GM11168 (cell line): Measurements from ENCODE around the gene FREM2.

Experiments used
- in situ Hi-C: fragments of 300-500 bp; cut with MboI; formaldehyde crosslinking; loops from one replicate; pipeline ENCODE4 v1.12.0; 2022; ENCODE audit warnings: low sequenced_read_pairs; ENCODE audit not compliant: unreplicated experiment

Gene FREM2

GRCh38 chr13:38883783-38884182 lies 196.9 kb downstream of the FREM2 start:
- in situ Hi-C loops, result no loop called here

GRCh38 chr13:38888309-38888708 lies 201.4 kb downstream of the FREM2 start:
- in situ Hi-C loops, result no loop called here

GRCh38 chr13:38895075-38895474 lies 208.2 kb downstream of the FREM2 start:
- in situ Hi-C loops, result no loop called here

GRCh38 chr13:38897521-38897920 lies 210.6 kb downstream of the FREM2 start:
- in situ Hi-C loops, result no loop called here

GRCh38 chr13:38898481-38898880 lies 211.6 kb downstream of the FREM2 start:
- in situ Hi-C loops, result no loop called here

GRCh38 chr13:38899571-38899970 lies 212.7 kb downstream of the FREM2 start:
- in situ Hi-C loops, result no loop called here

- in situ Hi-C loops, result no loop called here
These were observed 213.3 kb downstream of the FREM2 start for GRCh38 chr13:38900188-38900587.

GRCh38 chr13:38902551-38902950 lies 215.7 kb downstream of the FREM2 start:
- in situ Hi-C loops, result no loop called here

GRCh38 chr13:38905081-38905480 lies 218.2 kb downstream of the FREM2 start:
- in situ Hi-C loops, result no loop called here

- in situ Hi-C loops, result no loop called here
These were observed 219.0 kb downstream of the FREM2 start for GRCh38 chr13:38905861-38906260.

GRCh38 chr13:38908574-38908973 lies 221.7 kb downstream of the FREM2 start:
- in situ Hi-C loops, result no loop called here

- in situ Hi-C loops, result no loop called here
These were observed 227.2 kb downstream of the FREM2 start for GRCh38 chr13:38914070-38914469.

- in situ Hi-C loops, result no loop called here
These were observed 234.2 kb downstream of the FREM2 start for GRCh38 chr13:38921081-38921480.

- in situ Hi-C loops, result no loop called here
These were observed 235.3 kb downstream of the FREM2 start for GRCh38 chr13:38922170-38922569.

- in situ Hi-C loops, result no loop called here
These were observed 246.9 kb downstream of the FREM2 start for GRCh38 chr13:38933786-38934185.
